Uterus (tissue), 4 donors: ENCODE measurements around the gene NDC80. TPM values are rescaled to one million over a fixed set of nuclear protein-coding genes. Genes with fewer than 3 reads are reported as not detected.
A peak's percentile ranks its signal among the peaks of the same experiment; 100 is the strongest.
"Not testable (repeated sequence)": the region's sequence is repeated elsewhere in the genome, so short reads cannot be mapped to it uniquely, and the experiment has no call there.

ENCODE experiments used
- DNase-seq, 2 donors: peaks; one replicate each; pipeline ENCODE4 v3.0.0-alpha.2; 2019 to 2020
- H3K27ac ChIP-seq, 2 donors: fragments of 200-600 bp; sonication (generic); 1 replicate in 1 of 2; 2 replicates in 1 of 2; pipeline ENCODE4 v1.5.1; 2016 to 2018
- H3K27me3 ChIP-seq, 2 donors: fragments of 200-600 bp; sonication (generic); one replicate each; pipeline ENCODE4 v1.5.1; 2018 to 2019; ENCODE audit warnings: control low read depth in 1 of 2
- H3K36me3 ChIP-seq, 2 donors: fragments of 200-600 bp; sonication (generic); one replicate each; pipeline ENCODE4 v1.5.1; 2019; ENCODE audit warnings: control low read depth in 1 of 2
- H3K4me1 ChIP-seq, 2 donors: fragments of 200-600 bp; sonication (generic); one replicate each; pipeline ENCODE4 v1.5.1; 2018 to 2019; ENCODE audit warnings: control low read depth in 1 of 2
- H3K4me3 ChIP-seq, 2 donors: fragments of 200-600 bp; sonication (generic); 1 replicate in 1 of 2; 2 replicates in 1 of 2; pipeline ENCODE4 v1.5.1; 2018 to 2019; ENCODE audit warnings: mild to moderate bottlenecking in 1 of 2
- H3K9me3 ChIP-seq, 2 donors: fragments of 200-600 bp; sonication (generic); one replicate each; pipeline ENCODE4 v1.5.1; 2019; ENCODE audit warnings: control low read depth in 1 of 2
- CTCF ChIP-seq, 4 experiments: fragments of 200-600 bp in 2 of 4; fragments of 450-650 bp in 2 of 4; sonication (generic) in 2 of 4; IDR thresholded peaks; one replicate each; pipeline ENCODE4 v1.5.1; 2016 to 2019; ENCODE audit warnings: antibody characterized with exemption in 4 of 4, mild to moderate bottlenecking in 2 of 4, moderate library complexity in 1 of 4
- POLR2A ChIP-seq, 2 donors: fragments of 450-650 bp; IDR thresholded peaks; one replicate each; pipeline ENCODE4 v1.6.1; 2016; ENCODE audit warnings: antibody characterized with exemption in 2 of 2, mild to moderate bottlenecking in 1 of 2, moderate library complexity in 1 of 2
- intact Hi-C: fragments of 100-400 bp; cut with DNase I; formaldehyde crosslinking; loops from one replicate; pipeline ENCODE4 v1.15.1; 2023; ENCODE audit warnings: low total_unique reads
- total RNA-seq, 4 donors: library from RNA; depleted of rRNA in 3 of 4; stranded (reverse); fragments of >200 nt in 3 of 4; gene quantifications; one replicate each; pipeline versions ENCODE4 v1.1.0 to v1.2.4, GENCODE V29; 2014 to 2023
- donor health status: DM: yes; HTN: yes; CAD: no.

NDC80 gene
- total RNA-seq, 4 donors from 2014 or later: 0.26 to 21.2 (median 0.80) TPM

GRCh38 chr18:2541925-2542563 is 29.3 kb upstream of the NDC80 start:
- intact Hi-C loops, H3K9me3 ChIP-seq, H3K36me3 ChIP-seq, DNase-seq, H3K27ac ChIP-seq, H3K4me3 ChIP-seq, H3K4me1 ChIP-seq, H3K27me3 ChIP-seq: not testable (repeated sequence)
- TF ChIP-seq CTCF (IDR thresholded peaks at IDR 0.05): peak; percentile 47 to 59 (median 54)

GRCh38 chr18:2545155-2545554 is 26.2 kb upstream of the NDC80 start:
- Histone ChIP-seq H3K4me3 (no peak overlapping the region), H3K4me1 (no peaks in the 10 kb centered on the region), H3K9me3 (no peaks in the 10 kb centered on the region), H3K27me3 (no peaks in the 10 kb centered on the region), H3K36me3 (no peaks in the 10 kb centered on the region), H3K27ac (no peak overlapping the region)
- no peak for DNase-seq
- TF ChIP-seq CTCF (IDR thresholded peaks at IDR 0.05) (no peak), POLR2A (IDR thresholded peaks at IDR 0.05) (no peak)
- intact Hi-C loops: no loop called here

GRCh38 chr18:2547477-2548087 is 23.8 kb upstream of the NDC80 start:
- intact Hi-C loops: no loop called here
- no peaks in the 10 kb centered on the region for H3K4me1 ChIP-seq

GRCh38 chr18:2549462-2549861 is 21.9 kb upstream of the NDC80 start:
- Histone ChIP-seq H3K4me1 (no peaks in the 10 kb centered on the region), H3K9me3 (no peaks in the 10 kb centered on the region), H3K27ac (no peak overlapping the region), H3K27me3 (no peaks in the 10 kb centered on the region), H3K36me3 (no peaks in the 10 kb centered on the region), H3K4me3 (no peak overlapping the region)
- intact Hi-C loops: no loop called here
- no peak for TF ChIP-seq CTCF (IDR thresholded peaks at IDR 0.05)
- TF ChIP-seq POLR2A (IDR thresholded peaks at IDR 0.05): no peak
- DNase-seq: no peak

More at GRCh38 chr18:2547477-2548087, 23.8 kb upstream of the NDC80 start:
- TF ChIP-seq CTCF (IDR thresholded peaks at IDR 0.05) (peak; percentile 48 to 65 (median 50)), POLR2A (IDR thresholded peaks at IDR 0.05) (no peak)
- Histone ChIP-seq H3K36me3 (no peaks in the 10 kb centered on the region), H3K27me3 (no peaks in the 10 kb centered on the region), H3K27ac (no peak overlapping the region), H3K9me3 (no peaks in the 10 kb centered on the region), H3K4me3 (no peak overlapping the region)
- DNase-seq: no peak

GRCh38 chr18:2551425-2551824 is 19.9 kb upstream of the NDC80 start:
- H3K27me3 ChIP-seq: no peaks in the 10 kb centered on the region
- DNase-seq: no peak
- H3K9me3 ChIP-seq: no peaks in the 10 kb centered on the region
- TF ChIP-seq POLR2A (IDR thresholded peaks at IDR 0.05) (no peak), CTCF (IDR thresholded peaks at IDR 0.05) (no peak)
- H3K4me3 ChIP-seq: no peak overlapping the region
- no peaks in the 10 kb centered on the region for H3K4me1 ChIP-seq
- no peaks in the 10 kb centered on the region for H3K36me3 ChIP-seq
- H3K27ac ChIP-seq: no peak overlapping the region
- intact Hi-C loops: no loop called here
